ENCODE results near the gene GJA1. TPM values are rescaled to one million over a fixed set of nuclear protein-coding genes. Genes with fewer than 3 reads are reported as not detected.
"Not testable (repeated sequence)": the region's sequence is repeated elsewhere in the genome, so short reads cannot be mapped to it uniquely, and the experiment has no call there.

The GJA1 gene
- total and polyA plus RNA-seq, 12 donors: 80.7 to 893 (median 584) TPM

GRCh38 chr6:121439926-121440325 lies 4.5 kb downstream of the GJA1 start:
- Histone ChIP-seq H3K4me1 (replicated peaks in 1 of 2) (peaks cover 5 to 48% of the 10 kb centered on the region in 2 donors), H3K27me3 (no peaks in the 10 kb centered on the region), H3K4me3 (peak overlapping the region in 1 of 4 donors; percentile 91), H3K27ac (peak overlapping the region in 3 of 5 donors; percentile 51 to 88 (median 85)), H3K36me3 (replicated peaks in 1 of 2) (no peaks in the 10 kb centered on the region), H3K9me3 (replicated peaks in 1 of 3) (no peaks in the 10 kb centered on the region)
- DNase-seq: no peak
- 20 to 43% (median 28%) methylated on average over 4 of the region's 4 CpGs for WGBS, 4 donors
- intact Hi-C loops (cut with DNase I): loop anchor here (10.0 kb wide), 2 partner anchors 255 to 415 kb away; no protein-coding TSS in a partner anchor
- TF ChIP-seq CTCF (IDR thresholded peaks at IDR 0.05) (no peak), POLR2A (IDR thresholded peaks at IDR 0.05) (peak in 1 of 2 donors; percentile 19)

- H3K4me3 ChIP-seq: peak overlapping the region in 1 of 4 donors; percentile 42
- 50 to 68% (median 65%) methylated on average over 4 of the region's 4 CpGs for WGBS, 4 donors
These were observed 6.0 kb downstream of the GJA1 start for GRCh38 chr6:121441477-121441876.

GRCh38 chr6:121442576-121442975 lies 7.1 kb downstream of the GJA1 start:
- H3K27me3 ChIP-seq: no peaks in the 10 kb centered on the region
- peak in 1 of 7 donors; percentile 28 for DNase-seq
- peak overlapping the region in 2 of 5 donors; percentile 2 to 35 for H3K27ac ChIP-seq
- no peaks in the 10 kb centered on the region for H3K9me3 ChIP-seq (replicated peaks in 1 of 3)
- intact Hi-C loops (cut with DNase I): no loop called here
- peaks cover 0 to 15% of the 10 kb centered on the region in 2 donors for H3K36me3 ChIP-seq (replicated peaks in 1 of 2)
- no peak for TF ChIP-seq POLR2A (IDR thresholded peaks at IDR 0.05)
- TF ChIP-seq CTCF (IDR thresholded peaks at IDR 0.05): no peak
- peak overlapping the region in 1 of 4 donors; percentile 42 for H3K4me3 ChIP-seq
- 46 to 81% (median 61%) methylated on average over 2 of the region's 2 CpGs for WGBS, 4 donors
- H3K4me1 ChIP-seq (replicated peaks in 1 of 2): peaks cover 5 to 53% of the 10 kb centered on the region in 2 donors

More at GRCh38 chr6:121441477-121441876, 6.0 kb downstream of the GJA1 start:
- peaks cover 0 to 4% of the 10 kb centered on the region in 2 donors for H3K36me3 ChIP-seq (replicated peaks in 1 of 2)
- no peak for TF ChIP-seq POLR2A (IDR thresholded peaks at IDR 0.05)
- TF ChIP-seq CTCF (IDR thresholded peaks at IDR 0.05): no peak
- H3K9me3 ChIP-seq (replicated peaks in 1 of 3): no peaks in the 10 kb centered on the region
- intact Hi-C loops (cut with DNase I): no loop called here
- DNase-seq: no peak
- no peaks in the 10 kb centered on the region for H3K27me3 ChIP-seq
- peak overlapping the region in 2 of 5 donors; percentile 17 to 32 for H3K27ac ChIP-seq
- H3K4me1 ChIP-seq (replicated peaks in 1 of 2): peaks cover 5 to 53% of the 10 kb centered on the region in 2 donors

- DNase-seq: peak in 6 of 7 donors; percentile 36 to 67 (median 53)
- TF ChIP-seq CTCF (IDR thresholded peaks at IDR 0.05): peak in 2 of 6 experiments; percentile 9 to 10
- TF ChIP-seq POLR2A (IDR thresholded peaks at IDR 0.05): no peak
- Histone ChIP-seq H3K4me3 (no peak overlapping the region), H3K4me1 (replicated peaks in 1 of 2) (peaks cover 5 to 53% of the 10 kb centered on the region in 2 donors), H3K9me3 (replicated peaks in 1 of 3) (no peaks in the 10 kb centered on the region), H3K27ac (peak overlapping the region in 1 of 5 donors; percentile 19), H3K36me3 (replicated peaks in 1 of 2) (peaks cover 0 to 27% of the 10 kb centered on the region in 2 donors), H3K27me3 (no peaks in the 10 kb centered on the region)
- intact Hi-C loops (cut with DNase I): no loop called here
- WGBS, 4 donors: 27 to 40% (median 32%) methylated on average over 3 of the region's 3 CpGs
These were observed 8.6 kb downstream of the GJA1 start for GRCh38 chr6:121443971-121444541.

- WGBS, 4 donors: 88 to 98% (median 91%) methylated on average over 6 to 7 of the region's 7 CpGs
- H3K27me3 ChIP-seq; H3K4me3 ChIP-seq; intact Hi-C loops (cut with DNase I); H3K27ac ChIP-seq; DNase-seq; H3K9me3 ChIP-seq (replicated peaks in 1 of 3): not testable (repeated sequence)
- H3K36me3 ChIP-seq (replicated peaks in 1 of 2): peaks cover 0 to 34% of the 10 kb centered on the region in 2 donors
- peaks cover 5 to 36% of the 10 kb centered on the region in 2 donors for H3K4me1 ChIP-seq (replicated peaks in 1 of 2)
These were observed 11.3 kb downstream of the GJA1 start for GRCh38 chr6:121446705-121447104.

GRCh38 chr6:121447746-121448145 lies 12.3 kb downstream of the GJA1 start:
- H3K9me3 ChIP-seq (replicated peaks in 1 of 3); H3K27me3 ChIP-seq; H3K27ac ChIP-seq; H3K4me3 ChIP-seq; intact Hi-C loops (cut with DNase I): not testable (repeated sequence)
- WGBS, 4 donors: 57 to 80% (median 71%) methylated on average over 7 of the region's 7 CpGs
- peak in 4 of 7 donors; percentile 22 to 52 (median 40) for DNase-seq
- peaks cover 0 to 34% of the 10 kb centered on the region in 2 donors for H3K36me3 ChIP-seq (replicated peaks in 1 of 2)
- peaks cover 5 to 26% of the 10 kb centered on the region in 2 donors for H3K4me1 ChIP-seq (replicated peaks in 1 of 2)

- H3K36me3 ChIP-seq (replicated peaks in 1 of 2): peaks cover 0 to 34% of the 10 kb centered on the region in 2 donors
- 87 to 94% (median 92%) methylated on average over 2 of the region's 2 CpGs for WGBS, 4 donors
- H3K4me3 ChIP-seq; H3K27me3 ChIP-seq; H3K9me3 ChIP-seq (replicated peaks in 1 of 3); intact Hi-C loops (cut with DNase I); DNase-seq; H3K27ac ChIP-seq: not testable (repeated sequence)
- H3K4me1 ChIP-seq (replicated peaks in 1 of 2): peaks cover 5 to 18% of the 10 kb centered on the region in 2 donors
These were observed 13.1 kb downstream of the GJA1 start for GRCh38 chr6:121448528-121448927.

Measured in adrenal gland (tissue), 12 donors.